Activated naive CD4-positive, alpha-beta T cell treated with anti-CD3 and anti-CD28 coated beads, Interleukin-2, amount 10 ng/mL, durations not matched to agents 5 hours and 36 hours (primary cell): ENCODE measurements around the gene GGTLC1. TPM values are rescaled to one million over a fixed set of nuclear protein-coding genes. Genes with fewer than 3 reads are reported as not detected.

Experiments
- total RNA-seq, 2 experiments: library from RNA; stranded (reverse); gene quantifications; one replicate each; pipeline ENCODE4 v1.2.3, GENCODE V29; 2021

Gene GGTLC1
- not detected for total RNA-seq

GRCh38 chr20:23988561-23988960 lies at the start of gene GGTLC1:
TSS of gene GGTLC1 (minus strand) at chr20:23988779. CDS start at chr20:23986611, 2,168 bp downstream.

Other genes starting within 250 kb of the GGTLC1 start
- gene CST1, start 237.8 kb downstream of the GGTLC1 start, total RNA-seq = not detected
- not detected for gene CST2, start 162.1 kb downstream of the GGTLC1 start, total RNA-seq
- gene CST5, start 109.0 kb downstream of the GGTLC1 start, total RNA-seq = not detected